KBM-7 (cell line): Measurements from ENCODE around the gene CHST12.
"Not testable (repeated sequence)": the region's sequence is repeated elsewhere in the genome, so short reads cannot be mapped to it uniquely, and the experiment has no call there.

Source experiments
- DNase-seq: peaks from one replicate; pipeline ENCODE4 v3.0.0-alpha.2; 2015
- in situ Hi-C: fragments of 300-500 bp; cut with MboI; formaldehyde crosslinking; loops from 2 replicates; pipeline ENCODE4 v1.14.3; 2020; ENCODE audit warnings: low sequenced_read_pairs, low pct_unique_long_range_greater_than_20kb, mixed read lengths

Gene CHST12

GRCh38 chr7:2376351-2377154 is 26.9 kb upstream of the CHST12 start:
- no peak for DNase-seq
- in situ Hi-C loops = no loop called here

GRCh38 chr7:2377492-2377891 is 25.9 kb upstream of the CHST12 start:
- in situ Hi-C loops, DNase-seq: not testable (repeated sequence)

GRCh38 chr7:2378125-2378524 is 25.3 kb upstream of the CHST12 start:
- in situ Hi-C loops, DNase-seq: not testable (repeated sequence)

- in situ Hi-C loops = no loop called here
- DNase-seq = no peak
Observed at GRCh38 chr7:2379161-2379560, 24.2 kb upstream of the CHST12 start.

GRCh38 chr7:2379821-2380450 is 23.5 kb upstream of the CHST12 start:
- DNase-seq = no peak
- in situ Hi-C loops = no loop called here

- in situ Hi-C loops = no loop called here
- no peak for DNase-seq
Observed at GRCh38 chr7:2380461-2380860, 22.9 kb upstream of the CHST12 start.

GRCh38 chr7:2381227-2381626 is 22.2 kb upstream of the CHST12 start:
- in situ Hi-C loops = no loop called here

GRCh38 chr7:2381881-2382509 is 21.4 kb upstream of the CHST12 start:
- no peak for DNase-seq
- in situ Hi-C loops = no loop called here

More at GRCh38 chr7:2381227-2381626, 22.2 kb upstream of the CHST12 start:
- no peak for DNase-seq

- in situ Hi-C loops = no loop called here
- DNase-seq = no peak
Observed at GRCh38 chr7:2383543-2384274, 19.7 kb upstream of the CHST12 start.

GRCh38 chr7:2384354-2385243 is 18.8 kb upstream of the CHST12 start:
- in situ Hi-C loops = no loop called here
- DNase-seq = no peak

- in situ Hi-C loops, DNase-seq: not testable (repeated sequence)
Observed at GRCh38 chr7:2386122-2386521, 17.3 kb upstream of the CHST12 start.

- DNase-seq = no peak
- in situ Hi-C loops = no loop called here
Observed at GRCh38 chr7:2386964-2387669, 16.3 kb upstream of the CHST12 start.

GRCh38 chr7:2387897-2388636 is 15.3 kb upstream of the CHST12 start:
- in situ Hi-C loops = no loop called here
- no peak for DNase-seq

- no peak for DNase-seq
- in situ Hi-C loops = no loop called here
Observed at GRCh38 chr7:2388637-2388954, 14.8 kb upstream of the CHST12 start.

GRCh38 chr7:2390020-2390816 is 13.2 kb upstream of the CHST12 start:
- in situ Hi-C loops, DNase-seq: not testable (repeated sequence)

- no peak for DNase-seq
- in situ Hi-C loops = no loop called here
Observed at GRCh38 chr7:2393706-2394105, 9.7 kb upstream of the CHST12 start.

GRCh38 chr7:2394566-2395082 is 8.8 kb upstream of the CHST12 start:
- no peak for DNase-seq
- in situ Hi-C loops = no loop called here
